ENCODE data around the gene RANBP17.

DNA sequence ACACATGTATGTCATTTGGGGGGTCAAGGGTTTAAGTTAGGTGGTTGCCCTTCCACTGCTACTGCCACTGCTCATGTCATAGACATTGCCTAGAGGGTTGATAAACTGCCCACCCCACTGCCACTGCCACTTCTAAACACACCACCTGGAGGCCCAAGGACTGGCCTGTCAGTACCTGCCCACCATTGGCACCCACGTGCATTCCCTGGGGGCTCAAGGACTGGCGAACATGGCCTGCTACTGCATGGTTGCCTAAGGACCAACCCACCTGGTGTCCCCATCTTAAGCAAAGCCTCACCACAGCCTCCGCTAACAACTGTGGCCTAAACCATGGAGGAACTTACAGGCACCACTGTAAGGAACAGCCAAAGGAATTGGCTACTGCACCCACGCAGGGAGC, 261.6 kb downstream of the RANBP17 start:
- TF ChIP-seq POLR2A (IDR thresholded peaks at IDR 0.05; ENCODE audit: low read depth, low read length), result no peak
- TF ChIP-seq, protein P1, sequence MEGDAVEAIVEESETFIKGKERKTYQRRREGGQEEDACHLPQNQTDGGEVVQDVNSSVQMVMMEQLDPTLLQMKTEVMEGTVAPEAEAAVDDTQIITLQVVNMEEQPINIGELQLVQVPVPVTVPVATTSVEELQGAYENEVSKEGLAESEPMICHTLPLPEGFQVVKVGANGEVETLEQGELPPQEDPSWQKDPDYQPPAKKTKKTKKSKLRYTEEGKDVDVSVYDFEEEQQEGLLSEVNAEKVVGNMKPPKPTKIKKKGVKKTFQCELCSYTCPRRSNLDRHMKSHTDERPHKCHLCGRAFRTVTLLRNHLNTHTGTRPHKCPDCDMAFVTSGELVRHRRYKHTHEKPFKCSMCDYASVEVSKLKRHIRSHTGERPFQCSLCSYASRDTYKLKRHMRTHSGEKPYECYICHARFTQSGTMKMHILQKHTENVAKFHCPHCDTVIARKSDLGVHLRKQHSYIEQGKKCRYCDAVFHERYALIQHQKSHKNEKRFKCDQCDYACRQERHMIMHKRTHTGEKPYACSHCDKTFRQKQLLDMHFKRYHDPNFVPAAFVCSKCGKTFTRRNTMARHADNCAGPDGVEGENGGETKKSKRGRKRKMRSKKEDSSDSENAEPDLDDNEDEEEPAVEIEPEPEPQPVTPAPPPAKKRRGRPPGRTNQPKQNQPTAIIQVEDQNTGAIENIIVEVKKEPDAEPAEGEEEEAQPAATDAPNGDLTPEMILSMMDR (conservative IDR thresholded peaks at IDR 0.05; ENCODE audit: low read depth, low read length), result no peak

Data from IMR-90 (cell line).